ENCODE data around the gene DNAJC13.
"Not testable (repeated sequence)": the region's sequence is repeated elsewhere in the genome, so short reads cannot be mapped to it uniquely, and the experiment has no call there.

Gene DNAJC13

GRCh38 chr3:132394320-132394719 lies 23.0 kb upstream of the DNAJC13 start:
- DNase-seq, result no peak

DNA sequence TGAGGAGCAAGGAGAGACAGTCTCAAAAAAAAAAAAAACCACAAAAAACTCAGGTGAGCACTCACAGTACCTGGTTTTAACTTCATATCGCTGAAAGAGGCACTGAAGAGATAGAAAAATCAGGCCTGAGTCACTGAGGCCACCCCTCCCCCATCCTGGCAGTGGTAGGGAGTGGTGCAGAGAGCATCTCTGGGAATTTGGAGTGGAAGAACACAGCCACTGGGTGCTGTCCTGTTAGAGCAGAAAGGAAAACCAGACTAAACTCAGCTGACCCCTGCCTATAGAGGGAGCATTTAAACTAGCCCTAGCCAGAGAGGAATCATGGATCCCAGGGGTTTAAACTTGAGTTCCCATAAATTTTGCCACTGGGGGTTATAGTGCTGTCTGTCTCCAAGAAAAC lies 22.2 kb upstream of the DNAJC13 start:
- Mint-ChIP-seq H3K9me3 (peaks cover 0 to 5% of the 10 kb centered on the region in 2 donors), H3K27ac (no peak overlapping the region), H3K36me3 (no peaks in the 10 kb centered on the region), H3K4me3 (no peak overlapping the region), H3K27me3 (no peaks in the 10 kb centered on the region), H3K4me1 (peaks cover 3 to 6% of the 10 kb centered on the region in 2 donors)
- DNase-seq (no peak), ATAC-seq (replicated peaks) (no peak)

More at GRCh38 chr3:132394320-132394719, 23.0 kb upstream of the DNAJC13 start:
- Mint-ChIP-seq H3K27me3 (no peaks in the 10 kb centered on the region), H3K9me3 (peaks cover 0 to 5% of the 10 kb centered on the region in 2 donors), H3K4me3 (no peak overlapping the region), H3K27ac (no peak overlapping the region), H3K4me1 (peaks cover 3 to 6% of the 10 kb centered on the region in 2 donors), H3K36me3 (no peaks in the 10 kb centered on the region)
- ATAC-seq (replicated peaks), result no peak

- H3K27me3 Mint-ChIP-seq, result no peaks in the 10 kb centered on the region
- H3K36me3 Mint-ChIP-seq, result no peaks in the 10 kb centered on the region
- peaks cover 0 to 5% of the 10 kb centered on the region in 2 donors for H3K9me3 Mint-ChIP-seq
- ATAC-seq (replicated peaks) (no peak), DNase-seq (no peak)
- H3K27ac Mint-ChIP-seq, result no peak overlapping the region
- H3K4me3 Mint-ChIP-seq, result no peak overlapping the region
- H3K4me1 Mint-ChIP-seq, result peaks cover 3 to 6% of the 10 kb centered on the region in 2 donors
Measured at GRCh38 chr3:132396255-132396654, 21.0 kb upstream of the DNAJC13 start.

DNA sequence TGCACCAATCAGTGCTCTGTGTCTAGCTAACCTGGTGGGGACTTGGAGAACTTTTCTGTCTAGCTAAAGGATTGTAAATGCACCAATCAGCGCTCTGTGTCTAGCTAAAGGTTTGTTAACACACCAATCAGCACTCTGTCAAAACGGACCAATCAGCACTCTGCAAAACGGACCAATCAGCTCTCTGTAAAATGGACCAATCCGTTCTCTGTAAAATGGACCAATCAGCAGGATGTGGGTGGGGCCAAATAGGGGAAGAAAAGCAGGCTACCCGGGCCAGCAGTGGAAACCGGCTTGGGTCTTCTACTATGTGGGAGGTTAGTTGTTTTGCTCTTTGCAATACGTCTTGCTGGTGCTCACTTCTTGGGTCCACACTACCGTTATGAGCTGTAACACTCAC lies 20.5 kb upstream of the DNAJC13 start:
- not testable (repeated sequence) for H3K4me3 Mint-ChIP-seq; H3K27me3 Mint-ChIP-seq; H3K27ac Mint-ChIP-seq; H3K9me3 Mint-ChIP-seq; ATAC-seq (replicated peaks); H3K4me1 Mint-ChIP-seq; H3K36me3 Mint-ChIP-seq; DNase-seq

GRCh38 chr3:132399054-132399929 lies 18.0 kb upstream of the DNAJC13 start:
- H3K36me3 Mint-ChIP-seq, result no peaks in the 10 kb centered on the region
- H3K4me3 Mint-ChIP-seq, result no peak overlapping the region
- ATAC-seq (replicated peaks), result peak; percentile 61 to 68

GRCh38 chr3:132401255-132401654 lies 16.0 kb upstream of the DNAJC13 start:
- peak overlapping the region; percentile 25 for H3K27ac Mint-ChIP-seq
- H3K27me3 Mint-ChIP-seq, result no peaks in the 10 kb centered on the region

More at GRCh38 chr3:132399054-132399929, 18.0 kb upstream of the DNAJC13 start:
- no peak for DNase-seq
- Mint-ChIP-seq H3K27ac (no peak overlapping the region), H3K27me3 (no peaks in the 10 kb centered on the region), H3K4me1 (no peaks in the 10 kb centered on the region), H3K9me3 (peaks cover 0 to 5% of the 10 kb centered on the region in 2 donors)

GRCh38 chr3:132404276-132404675 lies 13.0 kb upstream of the DNAJC13 start:
- H3K36me3 Mint-ChIP-seq, result no peaks in the 10 kb centered on the region
- no peak for ATAC-seq (replicated peaks)
- no peaks in the 10 kb centered on the region for H3K27me3 Mint-ChIP-seq
- no peak overlapping the region for H3K27ac Mint-ChIP-seq
- no peaks in the 10 kb centered on the region for H3K9me3 Mint-ChIP-seq
- DNase-seq, result no peak
- H3K4me3 Mint-ChIP-seq, result no peak overlapping the region
- H3K4me1 Mint-ChIP-seq, result peaks cover 10 to 23% of the 10 kb centered on the region in 2 donors

More at GRCh38 chr3:132401255-132401654, 16.0 kb upstream of the DNAJC13 start:
- no peak overlapping the region for H3K4me3 Mint-ChIP-seq
- peaks cover 5 to 12% of the 10 kb centered on the region in 2 donors for H3K4me1 Mint-ChIP-seq
- peaks cover 0 to 4% of the 10 kb centered on the region in 2 donors for H3K9me3 Mint-ChIP-seq
- no peaks in the 10 kb centered on the region for H3K36me3 Mint-ChIP-seq
- no peak for DNase-seq
- no peak for ATAC-seq (replicated peaks)

DNA sequence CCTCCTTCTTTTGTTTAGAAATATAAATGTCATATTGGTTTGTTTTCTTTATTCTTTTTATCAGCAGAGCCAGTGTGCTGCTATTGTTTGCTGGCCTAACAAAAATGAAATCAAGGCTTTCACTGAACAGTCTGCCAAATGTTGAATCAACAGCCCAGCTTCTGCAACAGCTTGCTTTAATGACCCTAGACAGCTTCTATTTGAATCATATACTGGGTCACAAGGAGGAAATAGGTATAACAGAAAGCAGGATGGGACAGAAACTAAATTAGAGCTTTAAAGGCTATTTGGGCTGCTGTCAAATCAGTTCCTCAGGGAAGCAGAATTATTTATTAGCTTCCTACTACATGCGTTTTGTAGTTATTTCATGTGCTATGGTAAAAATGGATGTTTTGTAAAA lies 12.1 kb upstream of the DNAJC13 start:
- Mint-ChIP-seq H3K27ac (no peak overlapping the region), H3K4me3 (no peak overlapping the region), H3K27me3 (no peaks in the 10 kb centered on the region), H3K4me1 (peaks cover 10 to 23% of the 10 kb centered on the region in 2 donors), H3K36me3 (no peaks in the 10 kb centered on the region), H3K9me3 (no peaks in the 10 kb centered on the region)
- peak in 1 of 2 donors; percentile 39 for ATAC-seq (replicated peaks)
- DNase-seq, result no peak

DNA sequence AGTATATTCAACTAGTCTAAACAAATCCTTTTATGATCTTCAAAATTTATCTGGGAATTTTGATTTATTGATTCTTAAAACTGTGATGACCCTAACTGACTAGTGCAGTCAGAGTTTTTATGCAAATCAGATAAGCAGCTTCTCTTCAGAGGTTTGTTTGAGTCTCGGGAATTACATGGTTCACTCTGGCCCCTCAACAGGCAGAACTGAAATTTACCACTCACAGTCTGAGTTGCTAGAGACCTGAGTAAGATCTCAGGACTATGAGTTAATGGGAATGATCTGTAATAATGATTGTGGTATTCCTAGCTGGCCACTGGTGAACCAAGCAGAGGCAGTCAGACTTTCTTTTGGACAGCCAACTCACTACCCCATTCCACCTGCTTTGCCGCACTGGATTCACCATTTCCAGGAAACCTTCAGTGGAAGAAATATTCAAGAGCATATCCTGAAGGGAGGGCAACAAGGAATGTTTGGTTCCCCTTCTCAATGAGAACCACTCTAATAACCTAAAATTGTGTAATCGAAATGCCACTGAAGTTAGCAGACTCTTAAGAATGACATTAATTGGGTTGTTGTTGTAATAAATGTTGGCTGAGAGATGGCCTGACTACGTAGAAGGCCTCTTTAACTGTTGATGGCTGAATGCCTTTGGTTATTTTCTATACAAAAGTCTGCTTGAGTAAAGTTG lies 11.5 kb upstream of the DNAJC13 start:
- H3K4me3 Mint-ChIP-seq, result no peak overlapping the region
- peak in 1 of 2 donors; percentile 38 for ATAC-seq (replicated peaks)
- DNase-seq, result no peak
- no peak overlapping the region for H3K27ac Mint-ChIP-seq
- peaks cover 10 to 23% of the 10 kb centered on the region in 2 donors for H3K4me1 Mint-ChIP-seq
- H3K36me3 Mint-ChIP-seq, result no peaks in the 10 kb centered on the region
- no peaks in the 10 kb centered on the region for H3K9me3 Mint-ChIP-seq
- H3K27me3 Mint-ChIP-seq, result no peaks in the 10 kb centered on the region

- ATAC-seq (replicated peaks), result no peak
- Mint-ChIP-seq H3K9me3 (no peaks in the 10 kb centered on the region), H3K4me3 (peak overlapping the region in 1 of 2 donors; percentile 15), H3K27ac (no peak overlapping the region), H3K36me3 (no peaks in the 10 kb centered on the region), H3K4me1 (peaks cover 10 to 23% of the 10 kb centered on the region in 2 donors), H3K27me3 (no peaks in the 10 kb centered on the region)
- DNase-seq, result no peak
Measured at GRCh38 chr3:132406587-132406986, 10.7 kb upstream of the DNAJC13 start.

GRCh38 chr3:132407025-132407424 lies 10.3 kb upstream of the DNAJC13 start:
- DNase-seq, result no peak
- H3K4me1 Mint-ChIP-seq, result peaks cover 10 to 23% of the 10 kb centered on the region in 2 donors
- ATAC-seq (replicated peaks), result peak; percentile 56 to 64

GRCh38 chr3:132414841-132415240 lies 2.5 kb upstream of the DNAJC13 start:
- H3K9me3 Mint-ChIP-seq, result no peaks in the 10 kb centered on the region
- no peak overlapping the region for H3K4me3 Mint-ChIP-seq
- no peak overlapping the region for H3K27ac Mint-ChIP-seq
- H3K4me1 Mint-ChIP-seq, result peaks cover 5 to 16% of the 10 kb centered on the region in 2 donors
- H3K27me3 Mint-ChIP-seq, result no peaks in the 10 kb centered on the region
- ATAC-seq (replicated peaks) (no peak), DNase-seq (no peak)
- peaks cover under 1 to 1% of the 10 kb centered on the region in 2 donors for H3K36me3 Mint-ChIP-seq

More at GRCh38 chr3:132407025-132407424, 10.3 kb upstream of the DNAJC13 start:
- Mint-ChIP-seq H3K9me3 (no peaks in the 10 kb centered on the region), H3K4me3 (no peak overlapping the region), H3K36me3 (no peaks in the 10 kb centered on the region), H3K27me3 (no peaks in the 10 kb centered on the region), H3K27ac (no peak overlapping the region)

DNA sequence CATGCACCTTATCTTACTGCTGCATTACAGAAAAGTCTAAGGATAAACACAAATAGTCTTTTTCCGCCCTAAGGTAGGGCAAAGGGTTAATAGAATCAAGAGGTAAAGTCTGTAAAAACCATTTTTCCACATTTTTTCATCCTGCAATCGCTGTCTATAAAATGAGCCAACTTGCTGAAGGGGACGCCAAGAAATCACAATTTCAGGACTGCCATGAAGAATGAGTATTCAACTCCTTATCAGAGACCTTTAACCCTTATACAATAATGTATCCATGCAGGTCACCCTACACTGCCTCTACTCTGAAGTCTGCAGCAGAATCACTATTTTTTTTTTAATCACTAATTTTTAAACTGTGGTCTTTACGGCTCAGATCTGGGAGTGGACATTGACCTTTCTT lies 1.1 kb upstream of the DNAJC13 start:
- H3K27me3 Mint-ChIP-seq, result no peaks in the 10 kb centered on the region
- peak overlapping the region; percentile 95 to 97 for H3K4me3 Mint-ChIP-seq
- DNase-seq, result no peak
- no peak for ATAC-seq (replicated peaks)
- H3K4me1 Mint-ChIP-seq, result peaks cover 18 to 30% of the 10 kb centered on the region in 2 donors
- H3K36me3 Mint-ChIP-seq, result peaks cover 8 to 11% of the 10 kb centered on the region in 2 donors
- no peak overlapping the region for H3K27ac Mint-ChIP-seq
- H3K9me3 Mint-ChIP-seq, result no peaks in the 10 kb centered on the region

GRCh38 chr3:132417695-132418411 lies 551 bp downstream of the DNAJC13 start:
- H3K36me3 Mint-ChIP-seq, result peaks cover 8 to 11% of the 10 kb centered on the region in 2 donors
- peak; percentile 66 to 69 for ATAC-seq (replicated peaks)
- no peak for DNase-seq

More at GRCh38 chr3:132417695-132418411, 551 bp downstream of the DNAJC13 start:
- H3K27me3 Mint-ChIP-seq, result no peaks in the 10 kb centered on the region
- H3K9me3 Mint-ChIP-seq, result no peaks in the 10 kb centered on the region
- peaks cover 18 to 30% of the 10 kb centered on the region in 2 donors for H3K4me1 Mint-ChIP-seq
- H3K4me3 Mint-ChIP-seq, result peak overlapping the region; percentile 95 to 97
- H3K27ac Mint-ChIP-seq, result peak overlapping the region; percentile 99
